Endodermal cell (in vitro differentiated cells): ENCODE measurements around the gene RAB25. TPM values are rescaled to one million over a fixed set of nuclear protein-coding genes. Genes with fewer than 3 reads are reported as not detected.

ENCODE experiments used
- DNase-seq: peaks from one replicate; pipeline ENCODE4 v3.0.0-alpha.2; 2017
- H3K27ac ChIP-seq: 2 replicates; pipeline ENCODE4 v1.5.1; 2013; ENCODE audit warnings: mild to moderate bottlenecking, low read depth, low read length, moderate library complexity
- H3K27me3 ChIP-seq: 2 replicates; pipeline ENCODE4 v1.6.1; 2013; ENCODE audit warnings: mild to moderate bottlenecking, low read length, moderate library complexity; ENCODE audit not compliant: insufficient read depth, control insufficient read depth, poor library complexity, severe bottlenecking
- H3K36me3 ChIP-seq: 2 replicates; pipeline ENCODE4 v1.7.0; 2013; ENCODE audit warnings: mild to moderate bottlenecking, low read length, moderate library complexity; ENCODE audit not compliant: control insufficient read depth, insufficient read depth
- H3K4me1 ChIP-seq: one replicate; pipeline ENCODE4 v1.7.0; 2013; ENCODE audit warnings: low read length; ENCODE audit not compliant: control insufficient read depth, insufficient read depth
- H3K4me3 ChIP-seq: 2 replicates; pipeline ENCODE4 v1.5.1; 2013; ENCODE audit warnings: mild to moderate bottlenecking, low read length, moderate library complexity
- H3K9ac ChIP-seq: 2 replicates; pipeline ENCODE4 v1.6.1; 2013; ENCODE audit warnings: mild to moderate bottlenecking, low read length, moderate library complexity; ENCODE audit not compliant: poor library complexity, severe bottlenecking; ENCODE audit errors: extremely low read depth
- H3K9me3 ChIP-seq: 2 replicates; pipeline ENCODE4 v1.6.1; 2013; ENCODE audit warnings: mild to moderate bottlenecking, low read length, moderate library complexity; ENCODE audit not compliant: control insufficient read depth
- H3K27ac Mint-ChIP-seq: 2 replicates; pipeline ENCODE4 v1.8.0; 2020; ENCODE audit warnings: mixed read lengths
- H3K27me3 Mint-ChIP-seq: 2 replicates; pipeline ENCODE4 v1.8.0; 2021; ENCODE audit warnings: mild to moderate bottlenecking, mixed read lengths; ENCODE audit not compliant: insufficient read depth
- H3K36me3 Mint-ChIP-seq: 2 replicates; pipeline ENCODE4 v1.8.0; 2020; ENCODE audit warnings: low read depth, mixed read lengths
- H3K4me1 Mint-ChIP-seq: 2 replicates; pipeline ENCODE4 v1.8.0; 2020; ENCODE audit warnings: mixed read lengths
- H3K4me3 Mint-ChIP-seq: 2 replicates; pipeline ENCODE4 v1.8.0; 2020; ENCODE audit warnings: mild to moderate bottlenecking, moderate library complexity, mixed read lengths
- H3K9me3 Mint-ChIP-seq: 2 replicates; pipeline ENCODE4 v1.8.0; 2020; ENCODE audit warnings: mild to moderate bottlenecking, mixed read lengths
- WGBS, 2 experiments: methylation state at CpG; one replicate each; pipeline versions ENCODE4 v1.1.5 to v1.1.7; 2013; ENCODE audit warnings: missing lambda C conversion rate in 2 of 2, mixed read lengths in 1 of 2; ENCODE audit not compliant: insufficient coverage in 1 of 2, insufficient read length in 1 of 2; 5-methylcytosine and 5-hydroxymethylcytosine counted together
- total RNA-seq, 2 donors: library from RNA; stranded (reverse); fragmentation: NEBNext Ultra II Directional in 1 of 2; extraction: Animal tissue kit (Norgen Biotek cat#: 25700) in 1 of 2; gene quantifications; 2 replicates in 1 of 2; 3 replicates in 1 of 2; pipeline ENCODE4 v1.2.1, GENCODE V29; 2021
- TF ChIP-seq, protein P1 (sequence below): fragments of 200-600 bp; sonication (generic); conservative IDR thresholded peaks from 2 replicates; pipeline ENCODE4 v1.5.0; 2021; ENCODE audit warnings: antibody characterized with exemption, mild to moderate bottlenecking

RAB25 gene
- total RNA-seq, 2 donors from 2014 or later = 82.0 to 84.4 TPM

DNA sequence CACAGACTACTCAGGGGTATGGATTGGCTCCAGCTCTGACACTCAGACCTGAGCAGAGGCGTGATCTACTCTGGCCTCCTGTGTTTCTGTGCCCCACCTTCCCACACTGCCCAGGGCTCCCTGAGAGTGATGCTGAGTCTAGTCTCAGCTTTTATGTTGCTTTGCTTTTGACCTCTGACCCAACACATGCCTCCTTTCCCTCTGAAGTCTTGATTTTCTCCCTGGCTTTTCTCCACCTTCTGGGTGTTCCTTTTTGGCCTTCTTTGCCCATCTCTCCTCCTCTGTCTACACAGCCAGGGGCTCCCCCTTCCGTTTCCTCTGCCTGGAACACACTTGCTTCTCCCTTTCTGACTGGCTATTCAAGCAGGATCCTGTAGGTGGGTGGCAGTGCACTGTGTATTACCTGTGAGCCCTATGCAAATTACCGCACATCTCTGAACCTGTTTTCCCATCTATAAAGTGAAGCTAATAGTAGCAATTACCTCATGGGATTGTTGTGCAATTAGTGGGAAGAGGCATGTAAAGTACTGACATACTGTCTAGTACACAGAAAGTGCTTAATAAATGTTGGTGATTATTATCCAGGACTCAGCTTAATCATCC is 35.0 kb downstream of the RAB25 start:
- TF ChIP-seq, protein P1, sequence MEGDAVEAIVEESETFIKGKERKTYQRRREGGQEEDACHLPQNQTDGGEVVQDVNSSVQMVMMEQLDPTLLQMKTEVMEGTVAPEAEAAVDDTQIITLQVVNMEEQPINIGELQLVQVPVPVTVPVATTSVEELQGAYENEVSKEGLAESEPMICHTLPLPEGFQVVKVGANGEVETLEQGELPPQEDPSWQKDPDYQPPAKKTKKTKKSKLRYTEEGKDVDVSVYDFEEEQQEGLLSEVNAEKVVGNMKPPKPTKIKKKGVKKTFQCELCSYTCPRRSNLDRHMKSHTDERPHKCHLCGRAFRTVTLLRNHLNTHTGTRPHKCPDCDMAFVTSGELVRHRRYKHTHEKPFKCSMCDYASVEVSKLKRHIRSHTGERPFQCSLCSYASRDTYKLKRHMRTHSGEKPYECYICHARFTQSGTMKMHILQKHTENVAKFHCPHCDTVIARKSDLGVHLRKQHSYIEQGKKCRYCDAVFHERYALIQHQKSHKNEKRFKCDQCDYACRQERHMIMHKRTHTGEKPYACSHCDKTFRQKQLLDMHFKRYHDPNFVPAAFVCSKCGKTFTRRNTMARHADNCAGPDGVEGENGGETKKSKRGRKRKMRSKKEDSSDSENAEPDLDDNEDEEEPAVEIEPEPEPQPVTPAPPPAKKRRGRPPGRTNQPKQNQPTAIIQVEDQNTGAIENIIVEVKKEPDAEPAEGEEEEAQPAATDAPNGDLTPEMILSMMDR = no peak
- Histone ChIP-seq H3K9ac (no peak overlapping the region), H3K27ac (no peak overlapping the region), H3K4me3 (no peak overlapping the region), H3K27me3 (no peaks in the 10 kb centered on the region), H3K9me3 (no peaks in the 10 kb centered on the region), H3K36me3 (peaks cover 80% of the 10 kb centered on the region), H3K4me1 (no peaks in the 10 kb centered on the region)
- Mint-ChIP-seq H3K27ac (peak overlapping the region; percentile 15), H3K36me3 (peaks cover 43% of the 10 kb centered on the region), H3K4me3 (no peak overlapping the region), H3K4me1 (peaks cover 20% of the 10 kb centered on the region), H3K27me3 (no peaks in the 10 kb centered on the region), H3K9me3 (no peaks in the 10 kb centered on the region)
- WGBS, 2 experiments = 86 to 100% methylated on average over 1 to 3 of the region's 3 CpGs
- peak; percentile 38 for DNase-seq

DNA sequence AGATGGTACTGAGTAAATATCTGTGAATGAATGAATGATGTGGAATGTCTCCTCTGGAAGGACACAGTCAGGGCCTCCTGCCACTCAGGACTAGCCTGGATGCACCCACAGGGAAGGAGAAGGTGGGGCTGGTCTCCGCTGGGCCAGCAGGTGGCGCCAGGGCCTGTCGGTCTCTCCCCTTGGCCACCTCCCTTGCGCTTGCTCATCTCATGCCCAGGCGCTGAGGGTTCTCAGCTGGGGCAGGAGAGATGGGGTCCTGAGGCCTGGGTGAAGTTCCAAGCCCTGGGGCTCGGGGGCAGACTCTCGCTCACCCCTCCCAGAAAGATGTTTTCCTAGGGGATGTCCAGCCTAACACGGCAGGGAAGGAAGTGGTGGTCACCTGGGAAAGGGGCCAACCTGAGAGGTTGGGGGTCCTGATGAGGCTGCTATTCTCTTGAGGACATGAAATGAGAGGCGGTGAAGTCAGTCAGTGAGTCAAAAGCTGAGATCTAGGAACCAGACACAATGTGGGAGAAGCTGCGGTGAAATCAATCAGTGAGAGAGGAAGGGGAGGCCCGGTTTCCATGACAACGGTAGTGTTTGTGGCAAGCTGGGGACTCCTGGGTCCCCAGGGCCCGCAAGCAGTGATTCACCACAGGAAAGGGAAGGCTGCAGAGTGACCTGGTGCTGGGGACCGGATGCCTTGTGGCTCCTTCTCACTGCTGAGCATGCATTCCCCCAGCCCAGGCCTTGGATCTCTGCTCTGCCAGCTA is 35.9 kb downstream of the RAB25 start:
- Mint-ChIP-seq H3K27ac (peak overlapping the region; percentile 45), H3K4me3 (no peak overlapping the region), H3K4me1 (peaks cover 22% of the 10 kb centered on the region), H3K36me3 (peaks cover 36% of the 10 kb centered on the region), H3K27me3 (no peaks in the 10 kb centered on the region), H3K9me3 (no peaks in the 10 kb centered on the region)
- Histone ChIP-seq H3K4me3 (no peak overlapping the region), H3K9me3 (no peaks in the 10 kb centered on the region), H3K9ac (no peak overlapping the region), H3K36me3 (peaks cover 75% of the 10 kb centered on the region), H3K27ac (peak overlapping the region; percentile 66), H3K4me1 (no peaks in the 10 kb centered on the region), H3K27me3 (no peaks in the 10 kb centered on the region)
- DNase-seq = peak; percentile 95
- TF ChIP-seq, protein P1 = peak; percentile 98
- WGBS, 2 experiments = 58 to 83% methylated on average over 9 to 14 of the region's 14 CpGs

DNA sequence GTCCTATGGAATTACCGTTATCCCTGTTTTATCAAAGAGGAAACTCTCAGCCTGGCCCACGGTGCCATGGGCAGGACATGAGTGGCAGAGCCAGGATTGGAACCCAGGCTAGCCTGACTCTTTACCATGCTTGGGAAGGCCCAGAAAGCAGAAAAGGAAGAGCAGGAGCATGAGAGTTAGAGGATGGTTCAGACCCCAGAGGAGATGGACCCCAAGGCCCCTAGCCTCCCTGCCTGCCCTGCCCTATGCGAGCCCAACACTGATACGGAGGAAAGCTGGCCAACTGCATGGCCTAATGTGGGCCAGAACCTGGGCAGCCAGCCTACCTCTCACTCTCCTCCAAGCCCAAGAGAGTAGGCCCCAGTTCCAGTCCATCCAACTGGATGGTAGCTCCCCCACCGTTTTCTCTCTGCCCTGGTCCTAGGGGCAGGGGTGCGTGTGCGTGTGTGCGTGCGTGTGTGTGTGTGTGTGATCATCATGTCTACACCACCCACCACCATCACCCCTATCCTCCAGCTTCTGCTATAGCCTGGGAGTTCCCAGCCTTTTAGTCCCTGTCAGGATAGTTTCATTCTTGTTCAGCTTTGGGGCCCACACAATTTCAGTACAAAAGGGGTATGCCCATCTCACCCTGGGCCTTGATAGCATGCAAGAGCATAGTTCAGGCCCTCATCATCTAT is 36.7 kb downstream of the RAB25 start:
- TF ChIP-seq, protein P1 = no peak
- no peaks in the 10 kb centered on the region for H3K9me3 Mint-ChIP-seq
- H3K27me3 Mint-ChIP-seq = no peaks in the 10 kb centered on the region

More for the DNA sequence above, 36.7 kb downstream of the RAB25 start:
- Histone ChIP-seq H3K27me3 (no peaks in the 10 kb centered on the region), H3K4me3 (no peak overlapping the region), H3K9me3 (no peaks in the 10 kb centered on the region), H3K4me1 (no peaks in the 10 kb centered on the region), H3K27ac (no peak overlapping the region), H3K9ac (no peak overlapping the region), H3K36me3 (peaks cover 72% of the 10 kb centered on the region)
- H3K27ac Mint-ChIP-seq = no peak overlapping the region
- peaks cover 22% of the 10 kb centered on the region for H3K4me1 Mint-ChIP-seq
- peaks cover 32% of the 10 kb centered on the region for H3K36me3 Mint-ChIP-seq
- no peak overlapping the region for H3K4me3 Mint-ChIP-seq
- 86 to 97% methylated on average over 1 to 9 of the region's 9 CpGs for WGBS, 2 experiments
- no peak for DNase-seq
